ENCODE results near the gene CDK14. TPM values are rescaled to one million over a fixed set of nuclear protein-coding genes. Genes with fewer than 3 reads are reported as not detected.
A peak's percentile ranks its signal among the peaks of the same experiment; 100 is the strongest.

CDK14 gene
- total RNA-seq, 6 donors from 2014 or later, result 21.7 to 53.4 (median 37.1) TPM

DNA sequence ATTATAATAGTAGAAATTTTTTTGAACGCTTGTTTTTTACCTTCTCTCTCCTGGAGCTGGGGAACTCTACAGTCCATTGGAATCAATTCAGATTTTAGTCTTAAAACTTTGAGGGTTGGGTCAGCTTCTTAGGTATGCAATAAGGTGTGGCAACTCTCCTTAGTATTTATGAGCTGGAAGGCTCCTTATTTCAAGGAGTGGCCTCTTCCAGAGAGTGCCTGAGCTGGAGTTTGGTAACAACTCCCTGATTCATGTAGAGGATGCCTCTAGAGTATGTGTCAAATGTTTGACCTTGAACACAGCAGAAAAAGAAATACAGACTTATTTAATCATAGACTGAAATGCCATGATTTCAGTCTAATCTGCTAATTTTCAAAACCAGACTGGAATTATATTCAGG, 11.1 kb downstream of the CDK14 start:
- WGBS, 2 donors, result 27 to 85% methylated on average over 1 of the region's 1 CpG
- Histone ChIP-seq H3K27me3 (no peaks in the 10 kb centered on the region), H3K36me3 (no peaks in the 10 kb centered on the region), H3K4me1 (peaks cover 0 to 18% (median 6%) of the 10 kb centered on the region in 4 donors), H3K4me3 (no peak overlapping the region), H3K27ac (peak overlapping the region in 1 of 4 donors; percentile 10), H3K9me3 (no peaks in the 10 kb centered on the region)
- ATAC-seq (ENCODE audit: low FRiP score in 2 of 2) (peak; percentile 40 to 89), DNase-seq (peak in 1 of 2 donors; percentile 51)
- TF ChIP-seq CTCF (IDR thresholded peaks at IDR 0.05), result no peak
- TF ChIP-seq EP300 (IDR thresholded peaks at IDR 0.05), result peak in 1 of 4 donors; percentile 62

- Histone ChIP-seq H3K36me3 (no peaks in the 10 kb centered on the region), H3K27me3 (no peaks in the 10 kb centered on the region), H3K4me3 (no peak overlapping the region), H3K4me1 (peaks cover 2 to 26% (median 7%) of the 10 kb centered on the region in 4 donors), H3K9me3 (no peaks in the 10 kb centered on the region), H3K27ac (peak overlapping the region in 2 of 4 donors; percentile 18 to 65)
- ATAC-seq (ENCODE audit: low FRiP score in 2 of 2) (no peak), DNase-seq (no peak)
- 58 to 64% methylated on average over 4 of the region's 4 CpGs for WGBS, 2 donors
- TF ChIP-seq EP300 (IDR thresholded peaks at IDR 0.05), result no peak
- TF ChIP-seq POLR2AphosphoS5 (IDR thresholded peaks at IDR 0.05), result no peak
- TF ChIP-seq CTCF (IDR thresholded peaks at IDR 0.05), result no peak
- no peak for TF ChIP-seq POLR2A (IDR thresholded peaks at IDR 0.05)
These were observed 14.0 kb downstream of the CDK14 start for GRCh38 chr7:90610105-90610504.

DNA sequence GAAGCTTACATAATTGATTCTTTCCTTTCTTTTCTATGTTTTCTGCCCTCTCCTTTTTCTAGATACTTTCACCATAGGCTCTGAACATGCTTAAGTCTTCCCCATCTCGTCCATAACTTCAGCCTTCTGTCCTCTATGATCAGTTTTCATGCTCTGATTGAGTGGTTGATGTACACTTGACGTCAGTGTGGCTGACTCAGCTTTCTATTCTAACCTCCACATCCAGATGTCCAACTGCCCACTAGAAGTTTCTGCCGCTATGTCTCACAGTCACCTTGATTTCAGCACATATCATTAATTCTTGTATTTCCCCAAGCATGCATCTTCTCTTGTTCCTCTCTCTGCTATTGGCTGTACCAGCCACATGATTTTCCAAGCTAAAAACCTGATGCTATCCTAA, 15.0 kb downstream of the CDK14 start:
- no peak for DNase-seq
- ATAC-seq (ENCODE audit: low FRiP score in 2 of 2), result no peak
- H3K27me3 ChIP-seq, result no peaks in the 10 kb centered on the region
- no peaks in the 10 kb centered on the region for H3K36me3 ChIP-seq
- WGBS, 2 donors, result 63 to 92% methylated on average over 3 of the region's 3 CpGs
- TF ChIP-seq EP300 (IDR thresholded peaks at IDR 0.05) (no peak), POLR2A (IDR thresholded peaks at IDR 0.05) (no peak), POLR2AphosphoS5 (IDR thresholded peaks at IDR 0.05) (no peak), CTCF (IDR thresholded peaks at IDR 0.05) (no peak)
- H3K4me1 ChIP-seq, result peaks cover 2 to 26% (median 7%) of the 10 kb centered on the region in 4 donors
- no peaks in the 10 kb centered on the region for H3K9me3 ChIP-seq
- peak overlapping the region in 1 of 4 donors; percentile 65 for H3K27ac ChIP-seq
- H3K4me3 ChIP-seq, result no peak overlapping the region

GRCh38 chr7:90613088-90613498, 17.0 kb downstream of the CDK14 start:
- no peaks in the 10 kb centered on the region for H3K36me3 ChIP-seq
- TF ChIP-seq POLR2A (IDR thresholded peaks at IDR 0.05) (no peak), EP300 (IDR thresholded peaks at IDR 0.05) (peak in 1 of 4 donors; percentile 37)
- H3K9me3 ChIP-seq, result no peaks in the 10 kb centered on the region
- peak overlapping the region in 2 of 4 donors; percentile 35 to 48 for H3K27ac ChIP-seq
- no peak overlapping the region for H3K4me3 ChIP-seq
- WGBS, 2 donors, result 37 to 57% methylated on average over 3 of the region's 3 CpGs
- DNase-seq (no peak), ATAC-seq (ENCODE audit: low FRiP score in 2 of 2) (peak in 1 of 2 donors; percentile 64)
- H3K4me1 ChIP-seq, result peaks cover 2 to 24% (median 5%) of the 10 kb centered on the region in 4 donors
- H3K27me3 ChIP-seq, result no peaks in the 10 kb centered on the region

DNA sequence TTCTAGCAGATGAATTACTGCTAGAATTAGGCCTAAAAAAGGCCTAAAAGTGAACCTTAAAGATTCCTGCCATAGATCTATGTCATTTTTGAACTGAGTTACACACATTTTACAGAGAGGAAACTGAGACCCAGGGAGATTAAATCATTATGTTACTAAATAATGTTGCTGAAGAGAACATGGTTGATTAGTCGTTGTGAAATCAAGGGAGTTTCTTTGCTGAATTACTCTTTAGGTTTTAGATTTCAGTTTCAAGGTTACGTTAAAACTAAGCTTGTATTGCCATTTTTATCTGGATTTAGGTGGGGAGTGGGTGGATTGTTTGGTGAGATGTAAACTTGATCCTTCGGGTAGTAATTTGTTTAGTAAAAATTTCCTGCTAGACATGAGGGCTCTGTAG, 21.3 kb downstream of the CDK14 start:
- Histone ChIP-seq H3K27ac (no peak overlapping the region), H3K36me3 (no peaks in the 10 kb centered on the region), H3K4me3 (no peak overlapping the region), H3K4me1 (peaks cover 16 to 48% (median 26%) of the 10 kb centered on the region in 4 donors), H3K9me3 (no peaks in the 10 kb centered on the region), H3K27me3 (no peaks in the 10 kb centered on the region)
- 69 to 70% methylated on average over 3 of the region's 3 CpGs for WGBS, 2 donors
- no peak for DNase-seq
- TF ChIP-seq EP300 (IDR thresholded peaks at IDR 0.05) (no peak), POLR2A (IDR thresholded peaks at IDR 0.05) (no peak), POLR2AphosphoS5 (IDR thresholded peaks at IDR 0.05) (no peak), CTCF (IDR thresholded peaks at IDR 0.05) (no peak)
- ATAC-seq (ENCODE audit: low FRiP score in 2 of 2), result no peak

All from upper lobe of left lung (tissue), 6 donors.